Activated T-cell treated with anti-CD3 and anti-CD28 coated beads, Interleukin-2, amount 50 U/mL, for 72 hours (primary cell): ENCODE measurements around the gene SCUBE2. TPM values are rescaled to one million over a fixed set of nuclear protein-coding genes. Genes with fewer than 3 reads are reported as not detected.
"Not testable (repeated sequence)": the region's sequence is repeated elsewhere in the genome, so short reads cannot be mapped to it uniquely, and the experiment has no call there.

ENCODE experiments used
- ATAC-seq, 2 donors: fragments of 150-1000 bp; cut with Tn5 transposase; replicated peaks in 1 of 2; 2 replicates each; pipeline ENCODE4 v1.10.0; 2021; ENCODE audit warnings: moderate library complexity in 2 of 2, mild to moderate bottlenecking in 1 of 2
- DNase-seq, 2 donors: peaks; one replicate each; pipeline ENCODE4 v3.0.0; 2021 to 2022; ENCODE audit warnings: mixed read lengths in 1 of 2
- H3K27ac Mint-ChIP-seq: one replicate; pipeline ENCODE4 v1.8.0; 2022; ENCODE audit warnings: mild to moderate bottlenecking, moderate library complexity, mixed read lengths
- H3K27me3 Mint-ChIP-seq: one replicate; pipeline ENCODE4 v1.8.0; 2022; ENCODE audit warnings: low read depth, mixed read lengths
- H3K36me3 Mint-ChIP-seq, 2 donors: one replicate each; pipeline ENCODE4 v1.8.0; 2022; ENCODE audit warnings: mixed read lengths in 2 of 2, mild to moderate bottlenecking in 1 of 2; ENCODE audit not compliant: insufficient read depth in 2 of 2
- H3K4me1 Mint-ChIP-seq: one replicate; pipeline ENCODE4 v1.8.0; 2022; ENCODE audit warnings: low read depth, mixed read lengths
- H3K4me3 Mint-ChIP-seq, 2 donors: one replicate each; pipeline ENCODE4 v1.8.0; 2022; ENCODE audit warnings: mild to moderate bottlenecking in 2 of 2, mixed read lengths in 2 of 2, moderate library complexity in 2 of 2
- H3K9me3 Mint-ChIP-seq, 2 donors: one replicate each; pipeline ENCODE4 v1.8.0; 2022; ENCODE audit warnings: mixed read lengths in 2 of 2
- total RNA-seq, 2 donors: library from RNA; stranded (reverse); gene quantifications; one replicate each; pipeline ENCODE4 v1.2.3, GENCODE V29; 2022

The SCUBE2 gene
- total RNA-seq, 2 donors from 2014 or later, result 0.37 TPM; not detected in 1

GRCh38 chr11:9125185-9125886, 33.9 kb upstream of the SCUBE2 start:
- peaks cover 11% of the 10 kb centered on the region for H3K4me1 Mint-ChIP-seq
- H3K36me3 Mint-ChIP-seq, result no peaks in the 10 kb centered on the region
- no peak for DNase-seq
- peaks cover 17% of the 10 kb centered on the region for H3K27me3 Mint-ChIP-seq
- ATAC-seq, result no peak
- H3K27ac Mint-ChIP-seq, result no peak overlapping the region
- no peak overlapping the region for H3K4me3 Mint-ChIP-seq
- no peaks in the 10 kb centered on the region for H3K9me3 Mint-ChIP-seq

- H3K9me3 Mint-ChIP-seq, result no peaks in the 10 kb centered on the region
- ATAC-seq, result no peak
- H3K27ac Mint-ChIP-seq, result no peak overlapping the region
- peaks cover 11% of the 10 kb centered on the region for H3K4me1 Mint-ChIP-seq
- H3K27me3 Mint-ChIP-seq, result peaks cover 17% of the 10 kb centered on the region
- no peak for DNase-seq
- no peaks in the 10 kb centered on the region for H3K36me3 Mint-ChIP-seq
- H3K4me3 Mint-ChIP-seq, result no peak overlapping the region
Observed at GRCh38 chr11:9123595-9124304, 32.4 kb upstream of the SCUBE2 start.

DNA sequence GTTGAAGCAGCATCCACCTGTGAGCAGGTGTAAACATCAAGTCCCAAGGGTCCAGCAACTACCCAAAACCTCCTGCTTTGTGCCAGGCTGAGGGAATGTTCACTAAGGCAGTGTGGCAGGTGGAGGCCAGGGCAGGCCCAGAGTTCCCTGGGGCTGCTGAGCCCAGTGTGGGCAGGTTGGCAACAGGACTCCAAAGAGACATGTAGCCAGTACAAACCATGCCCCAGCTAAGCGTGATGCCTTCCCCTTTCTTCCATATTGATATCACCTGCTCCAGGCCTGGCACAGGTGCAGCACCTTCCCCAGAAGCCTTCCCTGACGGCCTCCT, 30.0 kb upstream of the SCUBE2 start:
- no peak overlapping the region for H3K27ac Mint-ChIP-seq
- peaks cover 3% of the 10 kb centered on the region for H3K4me1 Mint-ChIP-seq
- H3K27me3 Mint-ChIP-seq, result peaks cover 2% of the 10 kb centered on the region
- no peak overlapping the region for H3K4me3 Mint-ChIP-seq
- H3K9me3 Mint-ChIP-seq, result no peaks in the 10 kb centered on the region
- DNase-seq (no peak), ATAC-seq (no peak)
- no peaks in the 10 kb centered on the region for H3K36me3 Mint-ChIP-seq

DNA sequence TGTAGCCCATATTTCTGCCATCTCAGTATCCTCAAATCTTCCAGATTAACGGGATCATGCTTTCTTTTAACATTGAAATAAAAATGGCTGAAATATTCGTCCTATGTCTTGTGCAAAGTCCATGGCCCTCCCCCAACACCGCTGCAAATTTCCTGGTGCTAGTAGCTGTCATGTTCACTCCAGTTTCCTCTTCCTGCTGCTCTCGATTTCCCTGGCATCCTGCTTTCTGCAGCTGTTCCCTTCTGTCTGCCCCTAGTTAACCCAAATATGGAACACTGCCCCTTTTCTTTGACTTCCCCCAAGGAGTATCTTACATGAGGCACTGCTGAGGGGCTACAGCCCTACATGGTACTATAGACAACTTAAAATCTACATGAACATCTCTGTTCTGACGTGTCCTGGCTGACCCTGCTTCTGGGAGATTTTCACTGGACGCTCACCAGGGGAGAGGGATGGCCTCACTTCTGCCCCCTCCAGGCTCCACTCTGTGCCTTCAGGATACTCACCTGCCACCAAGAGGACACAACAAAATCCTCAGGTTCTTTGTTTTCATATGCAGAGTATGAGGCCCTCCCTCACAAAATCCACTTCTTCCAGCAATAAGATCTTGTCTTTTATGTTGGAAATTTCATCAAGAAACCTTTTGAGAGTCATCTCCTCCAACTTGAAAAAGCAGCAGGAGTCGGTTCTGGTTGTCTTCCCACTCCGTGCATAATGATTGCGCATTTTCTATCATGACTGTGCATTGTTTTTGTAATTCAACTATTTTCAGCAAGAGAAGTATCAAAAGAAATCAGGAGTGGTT, 29.5 kb upstream of the SCUBE2 start:
- ATAC-seq (no peak), DNase-seq (no peak)
- Mint-ChIP-seq H3K27me3 (no peaks in the 10 kb centered on the region), H3K4me1 (no peaks in the 10 kb centered on the region), H3K9me3 (no peaks in the 10 kb centered on the region), H3K27ac (no peak overlapping the region), H3K4me3 (no peak overlapping the region), H3K36me3 (no peaks in the 10 kb centered on the region)

- no peaks in the 10 kb centered on the region for H3K4me1 Mint-ChIP-seq
- H3K36me3 Mint-ChIP-seq, result no peaks in the 10 kb centered on the region
- no peak overlapping the region for H3K27ac Mint-ChIP-seq
- no peaks in the 10 kb centered on the region for H3K27me3 Mint-ChIP-seq
- no peaks in the 10 kb centered on the region for H3K9me3 Mint-ChIP-seq
- no peak overlapping the region for H3K4me3 Mint-ChIP-seq
- ATAC-seq (no peak), DNase-seq (no peak)
Observed at GRCh38 chr11:9118277-9118676, 26.9 kb upstream of the SCUBE2 start.

DNA sequence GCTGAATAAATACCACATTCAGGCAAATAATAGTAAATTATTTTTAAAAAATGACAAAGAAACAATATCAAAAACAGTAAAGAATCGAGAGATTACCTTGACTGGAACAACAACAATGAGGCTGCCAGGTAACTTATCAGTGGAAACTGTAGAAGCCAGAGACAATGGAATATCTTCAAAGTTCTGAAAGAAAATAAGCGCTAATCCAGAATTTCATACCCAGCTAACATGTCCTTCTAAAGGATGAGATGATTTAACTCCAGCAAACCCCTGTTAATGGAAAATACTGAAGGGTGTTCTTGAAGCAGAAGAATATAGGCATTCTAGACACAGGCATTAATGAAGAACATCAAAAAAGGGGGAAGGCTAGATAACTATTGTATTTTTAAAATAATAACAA, 20.7 kb upstream of the SCUBE2 start:
- Mint-ChIP-seq H3K4me3 (no peak overlapping the region), H3K27ac (no peak overlapping the region), H3K9me3 (peaks cover 8 to 9% of the 10 kb centered on the region in 2 donors), H3K4me1 (peaks cover 8% of the 10 kb centered on the region), H3K36me3 (peaks cover 8 to 15% of the 10 kb centered on the region in 2 donors), H3K27me3 (peaks cover 8% of the 10 kb centered on the region)
- no peak for DNase-seq
- ATAC-seq, result no peak

GRCh38 chr11:9109858-9110731, 18.7 kb upstream of the SCUBE2 start:
- Mint-ChIP-seq H3K9me3 (peaks cover 8 to 9% of the 10 kb centered on the region in 2 donors), H3K27me3 (peaks cover 23% of the 10 kb centered on the region), H3K4me1 (peaks cover 8% of the 10 kb centered on the region), H3K27ac (no peak overlapping the region), H3K4me3 (no peak overlapping the region), H3K36me3 (peaks cover 8 to 15% of the 10 kb centered on the region in 2 donors)
- DNase-seq (no peak), ATAC-seq (no peak)

DNA sequence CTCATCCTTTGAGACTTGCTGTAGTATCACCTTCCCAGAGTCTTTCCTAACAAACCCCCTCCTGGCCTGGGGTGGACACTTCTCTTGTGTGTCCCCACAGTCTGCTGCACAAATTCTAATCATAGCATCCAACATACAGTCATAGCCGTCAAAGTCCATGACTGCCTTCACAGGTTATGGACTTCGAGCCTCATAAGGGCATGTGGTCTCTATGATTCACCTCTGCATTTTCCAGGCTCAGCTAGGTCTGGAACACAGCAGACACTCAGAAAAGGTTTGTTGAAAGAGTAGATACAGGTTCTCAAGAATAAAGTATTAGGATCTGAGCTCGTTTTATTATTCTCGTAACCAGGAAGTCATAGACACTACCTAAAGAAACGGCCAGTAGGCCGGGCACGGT, 13.2 kb upstream of the SCUBE2 start:
- Mint-ChIP-seq H3K4me1 (peaks cover 8% of the 10 kb centered on the region), H3K4me3 (no peak overlapping the region), H3K9me3 (no peaks in the 10 kb centered on the region), H3K36me3 (no peaks in the 10 kb centered on the region), H3K27me3 (peaks cover 36% of the 10 kb centered on the region), H3K27ac (no peak overlapping the region)
- DNase-seq (no peak), ATAC-seq (no peak)

DNA sequence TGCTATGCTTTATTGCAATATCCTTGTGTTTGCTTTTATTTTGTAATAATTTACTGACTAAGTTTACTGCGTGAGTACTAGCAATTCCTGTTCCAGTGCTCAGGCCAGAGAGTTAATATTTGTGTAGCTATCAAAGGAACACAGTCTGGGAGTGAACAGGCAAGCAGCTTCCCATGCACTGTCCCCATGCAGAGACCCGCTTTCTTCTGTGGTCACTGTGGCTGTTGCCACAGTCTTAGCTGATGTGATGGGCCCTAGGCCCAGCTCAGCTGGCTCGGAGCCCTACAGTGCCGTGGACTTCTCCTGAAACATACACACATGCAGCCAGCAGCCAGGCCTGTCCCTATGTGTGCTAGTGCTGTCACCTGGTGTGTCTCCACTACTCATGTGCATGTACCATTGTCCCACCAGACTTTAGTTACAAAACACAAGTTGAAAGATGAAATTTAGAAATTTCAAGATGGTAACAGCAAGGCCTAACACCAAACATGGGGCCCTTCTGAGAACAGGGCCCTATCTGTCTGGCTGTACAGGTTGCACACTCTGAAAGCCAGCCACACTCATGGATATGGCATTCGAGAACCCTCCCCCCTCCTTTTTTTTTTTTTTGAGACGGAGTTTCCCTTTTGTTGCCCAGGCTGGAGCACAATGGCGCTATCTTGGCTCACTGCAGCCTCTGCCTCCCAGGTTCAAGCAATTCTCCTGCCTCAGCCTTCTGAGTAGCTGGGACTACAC, 12.3 kb upstream of the SCUBE2 start:
- H3K27ac Mint-ChIP-seq, result no peak overlapping the region
- no peak overlapping the region for H3K4me3 Mint-ChIP-seq
- ATAC-seq (no peak), DNase-seq (no peak)
- peaks cover 29% of the 10 kb centered on the region for H3K27me3 Mint-ChIP-seq
- no peaks in the 10 kb centered on the region for H3K36me3 Mint-ChIP-seq
- H3K4me1 Mint-ChIP-seq, result peaks cover 8% of the 10 kb centered on the region
- no peaks in the 10 kb centered on the region for H3K9me3 Mint-ChIP-seq

GRCh38 chr11:9099617-9100016, 8.2 kb upstream of the SCUBE2 start:
- Mint-ChIP-seq H3K36me3 (no peaks in the 10 kb centered on the region), H3K4me1 (no peaks in the 10 kb centered on the region), H3K4me3 (no peak overlapping the region), H3K9me3 (no peaks in the 10 kb centered on the region), H3K27ac (no peak overlapping the region), H3K27me3 (peaks cover 29% of the 10 kb centered on the region)
- DNase-seq (no peak), ATAC-seq (no peak)

- ATAC-seq, H3K27ac Mint-ChIP-seq, H3K4me3 Mint-ChIP-seq, H3K36me3 Mint-ChIP-seq, H3K9me3 Mint-ChIP-seq, H3K4me1 Mint-ChIP-seq, DNase-seq: not testable (repeated sequence)
- H3K27me3 Mint-ChIP-seq, result peaks cover 35% of the 10 kb centered on the region
Observed at GRCh38 chr11:9098455-9098854, 7.1 kb upstream of the SCUBE2 start.

- not testable (repeated sequence) for H3K4me1 Mint-ChIP-seq, H3K27ac Mint-ChIP-seq, H3K4me3 Mint-ChIP-seq, H3K9me3 Mint-ChIP-seq, DNase-seq, H3K36me3 Mint-ChIP-seq, ATAC-seq
- peaks cover 46% of the 10 kb centered on the region for H3K27me3 Mint-ChIP-seq
Observed at GRCh38 chr11:9097186-9097943, 6.0 kb upstream of the SCUBE2 start.
